Activated CD4-positive, alpha-beta memory T cell treated with anti-CD3 and anti-CD28 coated beads for 36 hours (primary cell): ENCODE measurements around the gene TMEM108. TPM values are rescaled to one million over a fixed set of nuclear protein-coding genes. Genes with fewer than 3 reads are reported as not detected.

Source experiments
- CTCF ChIA-PET: fragments of 350-600 bp; sonication (Branson Sonifier 250); formaldehyde crosslinking; loops from one replicate; lab custom pipeline; 2021; ENCODE audit warnings: antibody characterized with exemption, inconsistent platforms; lab: Charles Lee
- POLR2A ChIA-PET: fragments of 350-600 bp; sonication (Branson Sonifier 250); formaldehyde crosslinking; loops from one replicate; lab custom pipeline; 2021; ENCODE audit warnings: antibody characterized with exemption; lab: Charles Lee
- DNase-seq: peaks from one replicate; pipeline ENCODE4 v3.0.0-alpha.2; 2020
- H3K27ac Mint-ChIP-seq: one replicate; pipeline ENCODE4 v1.8.0; 2021; ENCODE audit warnings: mixed read lengths
- H3K27me3 Mint-ChIP-seq: one replicate; pipeline ENCODE4 v1.8.0; 2021; ENCODE audit warnings: mixed read lengths
- H3K36me3 Mint-ChIP-seq: one replicate; pipeline ENCODE4 v1.8.0; 2021; ENCODE audit warnings: mixed read lengths
- H3K4me1 Mint-ChIP-seq: one replicate; pipeline ENCODE4 v1.8.0; 2021; ENCODE audit warnings: low read depth, mixed read lengths
- H3K4me3 Mint-ChIP-seq: one replicate; pipeline ENCODE4 v1.8.0; 2021; ENCODE audit warnings: mild to moderate bottlenecking, mixed read lengths
- H3K9me3 Mint-ChIP-seq: one replicate; pipeline ENCODE4 v1.8.0; 2021; ENCODE audit warnings: mixed read lengths
- intact Hi-C: fragments of 100-400 bp; cut with micrococcal nuclease; formaldehyde crosslinking; loops from one replicate; pipeline ENCODE4 v1.15.1; 2023
- total RNA-seq, 2 experiments: library from RNA; stranded (reverse); gene quantifications; one replicate each; pipeline ENCODE4 v1.2.3, GENCODE V29; 2021

TMEM108 gene
- total RNA-seq, 2 experiments from 2014 or later, result not detected

GRCh38 chr3:133393691-133394474, 355.7 kb downstream of the TMEM108 start:
- H3K4me3 Mint-ChIP-seq, result no peak overlapping the region
- H3K27ac Mint-ChIP-seq, result no peak overlapping the region
- ChIA-PET POLR2A (no interaction called here), CTCF (no interaction called here)
- no peaks in the 10 kb centered on the region for H3K9me3 Mint-ChIP-seq
- intact Hi-C loops, result no loop called here
- no peaks in the 10 kb centered on the region for H3K36me3 Mint-ChIP-seq
- no peaks in the 10 kb centered on the region for H3K27me3 Mint-ChIP-seq
- no peaks in the 10 kb centered on the region for H3K4me1 Mint-ChIP-seq
- DNase-seq, result no peak

GRCh38 chr3:133394561-133395311, 356.5 kb downstream of the TMEM108 start:
- Mint-ChIP-seq H3K4me3 (no peak overlapping the region), H3K36me3 (no peaks in the 10 kb centered on the region), H3K4me1 (no peaks in the 10 kb centered on the region), H3K27ac (no peak overlapping the region), H3K9me3 (no peaks in the 10 kb centered on the region), H3K27me3 (no peaks in the 10 kb centered on the region)
- POLR2A ChIA-PET, result no interaction called here
- CTCF ChIA-PET, result no interaction called here
- no peak for DNase-seq
- intact Hi-C loops, result no loop called here

GRCh38 chr3:133396906-133397305, 358.7 kb downstream of the TMEM108 start:
- Mint-ChIP-seq H3K27me3 (no peaks in the 10 kb centered on the region), H3K27ac (no peak overlapping the region), H3K4me1 (no peaks in the 10 kb centered on the region), H3K36me3 (no peaks in the 10 kb centered on the region), H3K9me3 (no peaks in the 10 kb centered on the region), H3K4me3 (no peak overlapping the region)
- intact Hi-C loops, result no loop called here
- DNase-seq, result no peak
- ChIA-PET CTCF (no interaction called here), POLR2A (no interaction called here)

GRCh38 chr3:133400006-133400515, 361.9 kb downstream of the TMEM108 start, which contains the start of gene BFSP2:
Gene BFSP2, plus strand, starts transcription at chr3:133400056. Its CDS starts 28 bp downstream, at chr3:133400084.
- ChIA-PET POLR2A (no interaction called here), CTCF (no interaction called here)
- H3K9me3 Mint-ChIP-seq, result no peaks in the 10 kb centered on the region
- no peaks in the 10 kb centered on the region for H3K4me1 Mint-ChIP-seq
- intact Hi-C loops, result no loop called here
- H3K27ac Mint-ChIP-seq, result no peak within 1 kb of the TSS
- no peak for DNase-seq
- H3K27me3 Mint-ChIP-seq, result no peaks in the 10 kb centered on the region
- H3K4me3 Mint-ChIP-seq, result no peak within 1 kb of the TSS
- no peaks in the 10 kb centered on the region for H3K36me3 Mint-ChIP-seq

DNA sequence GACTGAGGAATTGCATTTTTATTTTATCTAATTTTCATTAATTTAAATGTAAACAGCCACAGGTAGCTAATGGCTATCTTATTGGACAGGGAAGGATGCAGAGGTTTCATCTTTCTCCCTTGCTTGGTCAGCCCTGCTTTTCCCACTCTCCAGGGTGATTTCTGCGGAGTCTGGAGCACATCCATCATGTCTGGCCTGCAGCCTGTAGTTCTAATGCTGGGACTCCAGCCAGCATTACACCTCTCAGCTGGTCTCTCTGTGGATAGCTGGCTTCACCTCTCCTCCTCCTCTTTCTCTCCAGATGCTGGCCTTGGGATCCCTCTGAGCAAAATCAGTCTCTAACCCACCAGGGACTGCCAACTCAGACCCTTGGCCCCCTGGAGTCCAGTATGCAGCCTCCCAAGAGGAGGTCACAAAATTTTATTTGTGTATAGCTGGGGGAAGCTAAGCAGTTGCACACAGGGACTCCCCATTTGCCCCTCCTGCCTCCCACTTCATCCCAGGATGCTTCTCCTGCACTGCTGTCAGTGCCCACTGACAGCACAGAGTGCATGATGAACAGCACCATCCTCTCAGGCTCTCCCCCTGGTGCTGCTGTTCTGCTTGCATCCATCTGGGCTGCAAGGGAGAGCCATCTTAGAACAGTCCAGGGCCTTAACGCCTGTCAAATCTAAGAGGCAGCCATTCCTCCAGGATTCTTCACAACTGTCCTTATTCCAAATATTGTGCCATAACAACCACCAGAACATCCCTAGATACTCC, 363.4 kb downstream of the TMEM108 start:
- Mint-ChIP-seq H3K36me3 (no peaks in the 10 kb centered on the region), H3K4me3 (no peak overlapping the region), H3K27me3 (no peaks in the 10 kb centered on the region), H3K27ac (no peak overlapping the region), H3K4me1 (no peaks in the 10 kb centered on the region), H3K9me3 (no peaks in the 10 kb centered on the region)
- DNase-seq, result no peak
- CTCF ChIA-PET, result no interaction called here
- POLR2A ChIA-PET, result no interaction called here
- intact Hi-C loops, result no loop called here

DNA sequence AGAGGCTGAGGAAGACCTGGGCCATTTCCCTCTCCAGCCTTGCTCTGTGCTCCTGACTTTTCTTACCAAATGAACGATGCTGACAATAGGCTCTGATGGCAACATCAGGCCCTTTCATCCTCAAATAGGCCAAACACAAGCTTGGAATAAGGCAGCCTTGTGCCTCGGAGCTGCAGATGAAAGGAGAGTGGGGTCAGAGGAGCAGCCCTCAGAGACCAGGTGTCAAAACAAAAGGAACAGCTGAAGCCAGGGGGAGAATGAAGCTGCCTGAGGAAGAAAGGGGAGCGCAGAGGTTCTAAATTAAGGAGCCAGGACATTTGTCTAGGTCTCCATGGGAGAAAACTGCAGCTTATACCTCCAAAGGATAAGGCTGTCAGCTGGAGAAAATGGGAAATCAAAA, 366.7 kb downstream of the TMEM108 start:
- ChIA-PET POLR2A (no interaction called here), CTCF (no interaction called here)
- H3K4me3 Mint-ChIP-seq, result no peak overlapping the region

GRCh38 chr3:133408366-133408765, 370.2 kb downstream of the TMEM108 start:
- no peaks in the 10 kb centered on the region for H3K9me3 Mint-ChIP-seq
- DNase-seq, result no peak
- H3K36me3 Mint-ChIP-seq, result no peaks in the 10 kb centered on the region
- ChIA-PET POLR2A (no interaction called here), CTCF (no interaction called here)
- H3K27ac Mint-ChIP-seq, result no peak overlapping the region
- peaks cover 3% of the 10 kb centered on the region for H3K4me1 Mint-ChIP-seq
- H3K27me3 Mint-ChIP-seq, result peaks cover 3% of the 10 kb centered on the region
- no peak overlapping the region for H3K4me3 Mint-ChIP-seq
- intact Hi-C loops, result no loop called here

More for the DNA sequence above, 366.7 kb downstream of the TMEM108 start:
- DNase-seq, result no peak
- Mint-ChIP-seq H3K4me1 (no peaks in the 10 kb centered on the region), H3K27ac (no peak overlapping the region), H3K9me3 (no peaks in the 10 kb centered on the region), H3K27me3 (no peaks in the 10 kb centered on the region), H3K36me3 (no peaks in the 10 kb centered on the region)
- intact Hi-C loops, result no loop called here

GRCh38 chr3:133408961-133409360, 370.8 kb downstream of the TMEM108 start:
- Mint-ChIP-seq H3K9me3 (no peaks in the 10 kb centered on the region), H3K27ac (no peak overlapping the region), H3K4me1 (peaks cover 3% of the 10 kb centered on the region), H3K27me3 (peaks cover 3% of the 10 kb centered on the region), H3K36me3 (no peaks in the 10 kb centered on the region), H3K4me3 (no peak overlapping the region)
- POLR2A ChIA-PET, result no interaction called here
- DNase-seq, result no peak
- intact Hi-C loops, result no loop called here
- CTCF ChIA-PET, result no interaction called here

DNA sequence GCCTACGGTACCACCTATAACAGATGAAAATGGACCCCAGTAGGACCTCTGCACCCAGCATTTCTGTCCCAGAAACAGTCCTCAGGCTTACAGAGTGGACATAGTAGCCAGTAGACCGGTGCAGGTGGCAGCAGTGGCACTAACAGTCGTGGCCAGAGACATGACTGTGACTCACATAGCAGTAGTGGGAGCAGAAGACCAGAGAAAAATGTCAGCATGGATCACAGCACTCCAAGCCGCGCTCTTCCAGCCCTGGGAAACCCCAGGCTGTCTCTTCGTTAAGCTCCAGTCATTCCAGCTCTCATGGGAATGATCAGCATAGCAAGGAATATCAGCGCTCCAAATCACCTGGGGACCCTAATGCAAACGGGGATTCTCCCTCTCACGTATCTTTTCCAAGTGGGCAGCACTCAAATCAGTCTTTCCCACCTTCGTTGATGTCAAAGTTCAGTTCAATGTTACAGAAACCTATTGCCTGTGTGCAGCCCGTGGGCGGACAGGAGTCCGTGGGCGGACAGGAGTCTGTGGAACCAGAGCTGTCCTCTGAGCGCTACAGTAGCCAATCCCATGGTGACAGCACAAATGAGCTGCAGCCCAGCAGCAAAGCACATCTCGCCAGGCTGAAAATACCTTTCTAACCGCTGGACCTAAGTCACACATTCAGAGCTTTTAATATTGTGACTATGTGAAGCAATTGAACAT, 372.2 kb downstream of the TMEM108 start:
- POLR2A ChIA-PET, result no interaction called here
- H3K27ac Mint-ChIP-seq, result no peak overlapping the region
- intact Hi-C loops, result no loop called here
- no peak for DNase-seq
- H3K4me1 Mint-ChIP-seq, result peaks cover 3% of the 10 kb centered on the region
- no peaks in the 10 kb centered on the region for H3K36me3 Mint-ChIP-seq
- H3K9me3 Mint-ChIP-seq, result no peaks in the 10 kb centered on the region
- H3K4me3 Mint-ChIP-seq, result no peak overlapping the region
- CTCF ChIA-PET, result interaction anchor here (0.9 to 1.4 kb wide), 2 partner anchors 12 to 14 kb away, joined by 3 to 5 read pairs; no protein-coding TSS in a partner anchor
- H3K27me3 Mint-ChIP-seq, result peaks cover 3% of the 10 kb centered on the region

DNA sequence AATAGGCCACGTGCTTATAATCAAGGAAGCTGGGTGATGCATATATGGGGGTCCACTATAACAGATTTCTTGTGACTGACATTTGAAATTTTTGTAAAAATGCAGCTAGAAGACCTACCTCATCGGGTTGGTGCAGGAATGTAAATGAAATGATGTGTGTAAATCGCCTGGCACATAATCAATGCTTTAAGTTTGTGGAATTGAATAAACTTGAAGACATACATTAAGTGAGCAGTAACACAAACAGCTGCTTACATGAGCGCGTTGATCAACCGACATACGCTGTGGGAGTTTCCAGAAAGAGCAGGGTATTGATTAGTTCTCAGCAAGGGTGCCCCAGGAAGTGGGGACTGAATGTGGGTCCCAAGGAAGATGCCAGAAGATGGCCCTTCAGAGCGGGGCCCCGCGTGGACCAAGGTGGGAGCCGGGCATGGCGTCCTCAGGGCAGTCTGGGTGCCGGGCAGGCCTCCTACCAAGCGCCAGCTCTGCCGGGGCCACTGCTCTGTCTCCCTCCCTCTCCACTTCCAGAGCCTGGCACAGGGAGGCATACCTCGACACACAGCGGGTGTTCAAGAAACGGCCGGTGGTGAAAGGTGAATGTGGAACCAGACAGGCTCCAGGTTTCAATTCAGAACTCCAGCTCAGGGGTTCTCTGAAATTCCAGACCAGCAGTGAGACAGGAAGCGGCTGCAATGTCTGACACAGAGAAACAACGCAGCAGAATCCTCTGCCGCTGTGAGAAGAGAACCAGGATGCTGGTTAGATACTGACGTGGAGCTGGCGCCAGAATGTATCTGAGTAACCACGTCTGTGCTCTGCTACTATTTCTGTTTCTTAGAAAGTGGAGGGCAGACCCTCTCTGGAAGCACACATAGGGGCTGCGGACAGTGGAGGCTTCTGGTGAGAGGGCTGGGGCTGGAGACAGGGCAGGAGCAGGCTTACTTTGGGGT, 374.3 kb downstream of the TMEM108 start:
- POLR2A ChIA-PET, result no interaction called here
- no peak overlapping the region for H3K4me3 Mint-ChIP-seq

More for the DNA sequence above, 374.3 kb downstream of the TMEM108 start:
- Mint-ChIP-seq H3K27me3 (peaks cover 3% of the 10 kb centered on the region), H3K4me1 (peaks cover 3% of the 10 kb centered on the region), H3K9me3 (no peaks in the 10 kb centered on the region), H3K27ac (no peak overlapping the region), H3K36me3 (no peaks in the 10 kb centered on the region)
- intact Hi-C loops, result no loop called here
- CTCF ChIA-PET, result interaction anchor here (1.8 kb wide), 1 partner anchor 10 kb away, joined by 5 read pairs; no protein-coding TSS in a partner anchor
- no peak for DNase-seq
